Hepatocyte (in vitro differentiated cells): ENCODE results near the gene GYS1. TPM values are rescaled to one million over a fixed set of nuclear protein-coding genes. Genes with fewer than 3 reads are reported as not detected.

Experiments
- DNase-seq: peaks from one replicate; pipeline ENCODE4 v3.0.0-alpha.2; 2016; ENCODE audit warnings: low spot score
- H2AFZ ChIP-seq: fragments of 200-600 bp; sonication (generic); 2 replicates; pipeline ENCODE4 v1.6.0; 2016; ENCODE audit warnings: antibody characterized with exemption, mild to moderate bottlenecking
- H3K27ac ChIP-seq: fragments of 200-600 bp; sonication (generic); 2 replicates; pipeline ENCODE4 v1.5.1; 2016; ENCODE audit warnings: mild to moderate bottlenecking
- H3K27me3 ChIP-seq: fragments of 200-600 bp; sonication (generic); 2 replicates; pipeline ENCODE4 v1.6.1; 2016
- H3K36me3 ChIP-seq: fragments of 200-600 bp; sonication (generic); replicated peaks from 2 replicates; pipeline ENCODE4 v1.5.1; 2016; ENCODE audit warnings: low read depth; ENCODE audit not compliant: insufficient read depth
- H3K4me1 ChIP-seq: fragments of 200-600 bp; sonication (generic); 2 replicates; pipeline ENCODE4 v1.5.1; 2016; ENCODE audit warnings: mild to moderate bottlenecking, moderate library complexity; ENCODE audit not compliant: insufficient read depth
- H3K4me2 ChIP-seq: fragments of 200-600 bp; sonication (generic); 2 replicates; pipeline ENCODE4 v1.6.0; 2016
- H3K4me3 ChIP-seq: fragments of 200-600 bp; sonication (generic); 2 replicates; pipeline ENCODE4 v1.5.1; 2016; ENCODE audit warnings: mild to moderate bottlenecking
- H3K79me2 ChIP-seq: fragments of 200-600 bp; sonication (generic); 2 replicates; pipeline ENCODE4 v1.6.0; 2017; ENCODE audit warnings: mild to moderate bottlenecking
- H3K9me2 ChIP-seq: fragments of 200-600 bp; sonication (generic); replicated peaks from 2 replicates; pipeline ENCODE4 v1.6.0; 2017; ENCODE audit warnings: mild to moderate bottlenecking; ENCODE audit not compliant: insufficient read depth
- H3K9me3 ChIP-seq: fragments of 200-600 bp; sonication (generic); 2 replicates; pipeline ENCODE4 v1.5.1; 2016; ENCODE audit warnings: low read depth, mild to moderate bottlenecking
- H4K20me1 ChIP-seq: fragments of 200-600 bp; sonication (generic); 2 replicates; pipeline ENCODE4 v1.6.0; 2016; ENCODE audit warnings: mild to moderate bottlenecking; ENCODE audit not compliant: insufficient read depth, poor library complexity, severe bottlenecking
- EZH2 ChIP-seq: fragments of 200-600 bp; sonication (generic); IDR thresholded peaks from 2 replicates; pipeline ENCODE4 v1.6.1; 2016; ENCODE audit warnings: antibody characterized with exemption, mild to moderate bottlenecking, borderline replicate concordance
- EZH2phosphoT487 ChIP-seq: fragments of 200-600 bp; sonication (generic); IDR thresholded peaks from one replicate; pipeline ENCODE4 v1.6.1; 2018; ENCODE audit warnings: antibody characterized with exemption, mild to moderate bottlenecking, low read depth, moderate library complexity; ENCODE audit not compliant: unreplicated experiment, severe bottlenecking
- WGBS: methylation state at CpG from one replicate; pipeline ENCODE4 v1.1.6; 2016; ENCODE audit warnings: low lambda C conversion rate; ENCODE audit errors: missing lambda C conversion rate; 5-methylcytosine and 5-hydroxymethylcytosine counted together
- polyA plus RNA-seq: library from polyadenylated mRNA; unstranded; fragments of >200 nt; fragmentation: Nextera tagmentation; extraction: Ambion mirVana; gene quantifications from 2 replicates; pipeline ENCODE4 v1.2.1, GENCODE V29; 2016
- total RNA-seq: library from RNA; depleted of rRNA; stranded (reverse); fragments of >200 nt; gene quantifications from 2 replicates; pipeline ENCODE4 v1.2.3, GENCODE V29; 2014
- TF ChIP-seq, protein P1 (sequence below): fragments of 200-600 bp; sonication (generic); IDR thresholded peaks from 2 replicates; pipeline ENCODE4 v1.5.1; 2016; ENCODE audit warnings: antibody characterized with exemption, mild to moderate bottlenecking; ENCODE audit not compliant: poor library complexity

GYS1 gene
- total and polyA plus RNA-seq, 2 experiments from 2014 or later = 37.4 to 45.9 TPM

DNA sequence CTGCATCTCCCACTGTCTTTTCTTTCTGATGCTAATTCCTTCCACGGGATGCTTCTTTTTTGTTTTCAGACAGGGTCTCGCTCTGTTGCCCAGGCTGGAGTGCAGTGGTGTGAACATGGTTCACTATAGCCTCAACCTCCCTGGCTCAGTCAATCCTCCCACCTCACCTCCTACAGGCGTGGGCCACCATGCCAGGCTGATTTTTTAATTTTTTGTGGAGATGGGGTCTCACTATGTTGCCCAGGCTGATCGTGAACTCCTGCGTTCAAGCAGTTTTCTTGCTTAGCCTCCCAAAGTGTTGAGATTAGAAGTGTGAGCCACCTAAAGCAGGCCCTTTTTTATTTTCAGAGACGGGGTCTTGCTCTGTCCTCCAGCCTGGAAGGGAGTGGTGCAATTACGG, 4.8 kb downstream of the GYS1 start:
- Histone ChIP-seq H3K27ac (no peak overlapping the region), H3K4me1 (peaks cover 11% of the 10 kb centered on the region), H3K4me2 (no peak overlapping the region), H3K4me3 (no peak overlapping the region), H2AFZ (no peak overlapping the region), H3K9me2 (no peaks in the 10 kb centered on the region), H3K79me2 (peaks cover 31% of the 10 kb centered on the region), H3K36me3 (no peaks in the 10 kb centered on the region), H3K27me3 (no peaks in the 10 kb centered on the region), H4K20me1 (peaks cover 4% of the 10 kb centered on the region), H3K9me3 (no peaks in the 10 kb centered on the region)
- WGBS = 94% methylated on average over 7 of the region's 7 CpGs
- TF ChIP-seq EZH2 (no peak), EZH2phosphoT487 (no peak)
- TF ChIP-seq, protein P1, sequence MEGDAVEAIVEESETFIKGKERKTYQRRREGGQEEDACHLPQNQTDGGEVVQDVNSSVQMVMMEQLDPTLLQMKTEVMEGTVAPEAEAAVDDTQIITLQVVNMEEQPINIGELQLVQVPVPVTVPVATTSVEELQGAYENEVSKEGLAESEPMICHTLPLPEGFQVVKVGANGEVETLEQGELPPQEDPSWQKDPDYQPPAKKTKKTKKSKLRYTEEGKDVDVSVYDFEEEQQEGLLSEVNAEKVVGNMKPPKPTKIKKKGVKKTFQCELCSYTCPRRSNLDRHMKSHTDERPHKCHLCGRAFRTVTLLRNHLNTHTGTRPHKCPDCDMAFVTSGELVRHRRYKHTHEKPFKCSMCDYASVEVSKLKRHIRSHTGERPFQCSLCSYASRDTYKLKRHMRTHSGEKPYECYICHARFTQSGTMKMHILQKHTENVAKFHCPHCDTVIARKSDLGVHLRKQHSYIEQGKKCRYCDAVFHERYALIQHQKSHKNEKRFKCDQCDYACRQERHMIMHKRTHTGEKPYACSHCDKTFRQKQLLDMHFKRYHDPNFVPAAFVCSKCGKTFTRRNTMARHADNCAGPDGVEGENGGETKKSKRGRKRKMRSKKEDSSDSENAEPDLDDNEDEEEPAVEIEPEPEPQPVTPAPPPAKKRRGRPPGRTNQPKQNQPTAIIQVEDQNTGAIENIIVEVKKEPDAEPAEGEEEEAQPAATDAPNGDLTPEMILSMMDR = no peak
- no peak for DNase-seq

DNA sequence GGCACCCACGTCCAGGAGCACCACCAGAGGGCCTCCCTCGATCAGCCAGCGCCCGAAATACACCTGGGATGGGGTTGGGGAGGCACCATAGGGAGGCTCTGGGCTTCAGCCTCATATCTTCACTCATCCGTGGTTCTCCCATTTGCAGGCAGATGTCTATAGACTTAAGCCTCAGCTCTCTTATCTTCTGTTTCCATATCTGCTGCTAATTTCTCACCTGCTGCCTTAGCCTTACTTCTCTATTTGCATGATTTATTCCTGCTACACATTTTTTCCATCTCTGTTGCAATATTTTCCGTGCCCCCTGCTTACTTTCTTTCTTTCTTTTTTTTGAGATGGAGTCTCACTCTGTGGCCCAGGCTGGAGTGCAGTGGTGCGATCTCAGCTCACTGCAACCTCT, 5.8 kb downstream of the GYS1 start:
- no peak overlapping the region for H3K4me3 ChIP-seq
- 90% methylated on average over 7 of the region's 7 CpGs for WGBS
- TF ChIP-seq EZH2phosphoT487 (no peak), EZH2 (no peak)
- TF ChIP-seq, protein P1 = no peak
- H3K36me3 ChIP-seq = no peaks in the 10 kb centered on the region
- H3K4me2 ChIP-seq = no peak overlapping the region
- peaks cover 4% of the 10 kb centered on the region for H4K20me1 ChIP-seq
- H3K27ac ChIP-seq = no peak overlapping the region
- H3K9me2 ChIP-seq = no peaks in the 10 kb centered on the region
- peaks cover 11% of the 10 kb centered on the region for H3K4me1 ChIP-seq
- H3K9me3 ChIP-seq = no peaks in the 10 kb centered on the region
- DNase-seq = no peak
- no peaks in the 10 kb centered on the region for H3K27me3 ChIP-seq
- H2AFZ ChIP-seq = no peak overlapping the region
- peaks cover 26% of the 10 kb centered on the region for H3K79me2 ChIP-seq

DNA sequence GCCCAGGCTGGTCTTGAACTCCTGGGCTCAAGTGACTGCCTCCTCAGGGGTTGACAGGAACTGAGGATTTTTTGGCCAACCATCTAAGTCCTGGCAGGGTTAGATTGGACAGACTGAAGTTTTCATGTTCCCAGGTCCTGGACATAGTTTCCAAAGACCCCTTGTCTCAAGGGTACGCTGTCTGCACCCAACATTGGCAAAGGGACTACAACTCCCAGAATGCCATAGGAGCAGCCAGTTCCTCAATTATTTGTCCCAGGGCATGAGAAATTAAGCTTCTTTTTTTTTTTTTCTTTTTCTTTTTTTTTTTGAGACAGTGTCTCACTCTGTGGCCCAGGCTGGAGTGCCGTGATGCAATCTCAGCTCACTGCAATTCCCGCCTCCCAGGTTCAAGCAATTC, 6.9 kb downstream of the GYS1 start:
- no peak overlapping the region for H3K4me3 ChIP-seq
- H3K27me3 ChIP-seq = no peaks in the 10 kb centered on the region
- H3K9me2 ChIP-seq = no peaks in the 10 kb centered on the region
- peaks cover 3% of the 10 kb centered on the region for H3K4me1 ChIP-seq
- H3K9me3 ChIP-seq = no peaks in the 10 kb centered on the region
- no peaks in the 10 kb centered on the region for H4K20me1 ChIP-seq
- no peak overlapping the region for H2AFZ ChIP-seq
- H3K27ac ChIP-seq = no peak overlapping the region
- no peaks in the 10 kb centered on the region for H3K36me3 ChIP-seq
- no peak for DNase-seq
- no peak overlapping the region for H3K4me2 ChIP-seq
- peaks cover 16% of the 10 kb centered on the region for H3K79me2 ChIP-seq
- no peak for TF ChIP-seq EZH2phosphoT487
- TF ChIP-seq, protein P1 = no peak
- TF ChIP-seq EZH2 = no peak
- 94% methylated on average over 3 of the region's 3 CpGs for WGBS

DNA sequence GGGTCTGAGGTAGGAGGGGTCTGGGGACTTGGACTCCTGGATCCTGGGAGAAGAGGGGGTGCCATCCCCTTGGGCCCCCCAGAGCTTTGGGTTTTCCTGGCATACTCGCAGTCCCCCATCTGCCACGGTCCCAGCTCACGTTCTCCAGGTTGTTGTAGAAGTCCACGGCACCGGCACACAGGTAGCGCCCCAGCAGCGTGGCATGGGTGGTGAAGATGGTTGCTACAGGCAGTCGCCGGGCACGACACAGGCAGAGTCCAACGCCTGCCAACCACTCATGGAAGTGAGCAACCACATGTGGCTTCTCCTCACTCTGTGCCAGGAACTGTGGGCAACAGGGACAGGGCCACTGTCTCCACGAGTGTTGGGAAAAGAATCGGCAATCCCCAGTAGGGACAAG, 7.4 kb downstream of the GYS1 start:
- H3K27ac ChIP-seq = no peak overlapping the region

More for the DNA sequence above, 7.4 kb downstream of the GYS1 start:
- Histone ChIP-seq H3K9me2 (no peaks in the 10 kb centered on the region), H3K9me3 (no peaks in the 10 kb centered on the region), H3K79me2 (peaks cover 11% of the 10 kb centered on the region), H3K36me3 (no peaks in the 10 kb centered on the region), H3K4me3 (no peak overlapping the region), H4K20me1 (no peaks in the 10 kb centered on the region), H3K27me3 (no peaks in the 10 kb centered on the region), H3K4me2 (no peak overlapping the region), H3K4me1 (no peaks in the 10 kb centered on the region), H2AFZ (no peak overlapping the region)
- TF ChIP-seq EZH2 = no peak
- DNase-seq = no peak
- 100% methylated on average over 11 of the region's 13 CpGs for WGBS
